Raji (cell line): Measurements from ENCODE around the gene PEF1.

Experiments
- POLR2A ChIP-seq: IDR thresholded peaks from 2 replicates; pipeline ENCODE4 v1.6.1; 2011; ENCODE audit warnings: low read depth, low read length, control low read depth; ENCODE audit not compliant: insufficient read depth

Gene PEF1

DNA sequence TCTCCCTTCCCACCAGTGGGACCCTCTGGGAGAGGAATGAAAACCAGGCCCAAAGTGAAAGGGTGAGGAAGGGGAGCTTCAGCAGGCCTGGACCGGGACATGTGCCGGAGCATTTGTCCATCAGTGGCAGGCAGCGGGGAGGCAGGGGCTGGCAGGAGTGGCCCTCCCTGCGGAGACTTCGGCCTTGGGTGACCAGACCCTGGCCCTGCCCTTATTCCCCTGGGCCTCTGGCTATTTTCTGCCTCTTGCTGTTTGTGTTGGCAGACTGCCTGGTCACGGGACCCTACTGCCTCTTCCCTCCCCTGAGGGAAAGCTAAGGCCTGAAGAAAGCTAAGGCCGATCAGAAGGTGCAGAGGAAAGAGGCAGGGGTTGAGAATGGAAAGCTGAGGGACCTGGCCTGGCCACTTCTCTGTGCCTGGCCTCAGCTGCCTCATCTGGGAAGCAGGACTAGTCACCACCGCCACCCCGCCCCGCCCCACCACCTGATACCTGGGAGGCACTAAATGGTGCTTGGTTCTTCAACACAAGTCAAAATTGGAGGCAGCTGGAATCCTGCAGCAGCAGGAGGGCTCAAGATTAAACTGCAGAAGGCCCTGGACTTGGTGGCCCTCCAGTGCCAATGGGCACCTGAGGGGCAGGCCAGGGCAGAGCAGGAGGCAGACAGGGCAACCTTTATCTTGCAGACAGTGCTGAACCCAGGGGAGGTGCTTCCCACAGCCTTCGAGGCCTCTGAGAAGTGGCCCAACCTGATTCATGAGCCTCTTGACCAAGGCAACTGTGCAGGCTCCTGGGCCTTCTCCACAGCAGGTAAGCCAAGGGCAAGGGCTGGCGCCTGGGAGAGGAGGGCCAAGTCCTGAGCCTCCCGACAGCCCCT lies 60.4 kb downstream of the PEF1 start:
- no peak for TF ChIP-seq POLR2A

GRCh38 chr1:31583082-31583994 lies 61.3 kb downstream of the PEF1 start:
- no peak for TF ChIP-seq POLR2A

DNA sequence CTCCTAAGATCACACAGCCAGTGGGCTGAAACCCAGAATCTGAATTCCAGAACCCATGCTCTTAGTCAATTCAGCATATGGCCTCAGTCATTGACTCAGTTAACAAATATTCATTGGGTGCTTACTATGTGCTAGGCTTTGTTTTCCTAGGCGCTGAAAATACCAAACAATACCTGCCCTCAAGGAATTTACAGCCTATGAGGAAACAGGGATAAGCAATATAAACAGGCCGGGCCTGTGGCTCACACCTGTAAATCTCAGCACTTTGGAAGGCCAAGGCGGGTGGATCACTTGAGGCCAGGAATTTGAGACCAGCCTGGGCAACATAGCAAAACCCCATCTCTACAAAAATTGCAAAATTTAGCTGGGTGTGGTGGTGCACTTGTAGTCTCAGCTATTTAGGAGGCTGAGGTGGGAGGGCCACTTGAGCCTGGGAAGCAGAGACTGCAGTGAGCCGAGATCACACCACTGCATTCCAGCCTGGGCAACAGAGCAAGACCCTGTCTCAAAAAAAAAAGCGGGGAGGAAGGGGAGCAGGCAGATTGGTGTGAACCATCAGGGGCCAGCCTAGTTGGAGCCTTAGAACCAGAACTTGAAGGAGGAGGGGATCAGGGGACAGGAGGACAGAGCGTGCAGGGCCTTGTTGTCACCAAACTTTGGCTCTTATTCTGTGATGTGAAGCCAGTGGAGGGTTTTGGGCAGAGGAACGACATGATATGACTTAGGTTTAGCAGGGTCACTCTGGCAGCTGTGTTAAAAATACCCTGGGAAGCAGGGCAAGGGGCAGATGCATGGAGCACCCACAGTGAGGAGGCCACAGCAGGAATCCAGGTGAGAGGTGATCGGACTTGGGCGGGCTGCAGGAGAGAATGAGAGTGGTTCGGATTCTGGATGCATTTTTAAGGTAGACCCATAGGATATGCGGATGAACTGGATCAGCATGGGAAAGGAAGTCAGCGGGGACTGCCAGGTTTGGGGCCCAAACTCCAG lies 62.6 kb downstream of the PEF1 start:
- no peak for TF ChIP-seq POLR2A

DNA sequence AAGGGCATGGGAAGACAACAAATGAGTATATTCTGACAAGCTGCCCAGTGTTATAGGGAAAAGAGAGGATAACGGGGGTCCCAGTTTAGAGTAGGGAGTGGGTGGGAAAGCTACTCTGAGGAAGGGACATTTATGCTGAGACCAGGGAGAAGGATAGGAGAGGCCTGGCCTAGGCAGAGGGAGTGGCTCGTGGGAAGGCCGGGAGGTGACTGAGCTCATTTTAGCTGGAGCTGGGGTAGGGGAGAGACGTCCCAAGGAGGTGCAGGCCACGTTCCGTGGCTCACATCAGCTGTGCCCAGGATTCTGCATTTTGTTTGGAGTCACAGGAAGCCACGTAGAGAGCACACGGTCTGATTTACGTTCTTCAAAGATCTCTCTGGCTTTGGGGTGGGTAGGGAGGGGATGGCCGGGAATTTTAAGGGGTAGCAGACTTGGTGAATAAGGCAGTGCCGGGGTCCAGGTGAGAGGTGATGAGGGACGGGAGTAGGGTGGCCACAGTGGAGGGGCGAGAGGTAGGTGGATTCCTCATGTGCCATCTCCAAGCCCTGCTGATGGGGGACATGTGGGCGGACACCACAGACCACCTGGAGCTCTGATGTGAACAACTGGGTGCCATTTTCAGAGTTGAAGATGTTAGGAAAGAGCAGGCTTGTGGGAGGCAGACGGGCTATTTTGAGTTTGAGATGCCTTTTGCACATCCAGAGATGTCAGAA lies 63.6 kb downstream of the PEF1 start:
- TF ChIP-seq POLR2A: no peak

DNA sequence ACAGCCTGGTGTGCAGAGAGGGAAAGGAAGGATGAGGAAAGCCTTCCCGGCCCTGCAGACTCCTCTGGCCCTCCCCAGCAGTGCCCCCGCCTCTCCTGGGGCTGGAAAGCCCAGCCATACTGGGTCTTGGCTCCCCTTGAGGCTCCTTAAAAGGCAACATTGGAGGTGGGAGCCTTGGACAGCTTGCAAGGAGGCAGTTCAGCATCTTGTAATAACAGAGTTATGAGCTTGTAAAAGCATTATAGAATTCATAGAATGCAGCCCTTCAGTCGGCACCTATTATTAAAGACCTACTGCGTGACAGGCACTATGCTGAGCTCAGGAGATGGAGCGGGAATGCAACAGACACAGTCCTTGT lies 64.2 kb downstream of the PEF1 start:
- no peak for TF ChIP-seq POLR2A
